ENCODE data around the gene ANKRD63.

- TF ChIP-seq CEBPB (IDR thresholded peaks at IDR 0.05) = no peak
- no peak for TF ChIP-seq EP300 (IDR thresholded peaks at IDR 0.05; ENCODE audit: borderline replicate concordance)
- no peak for TF ChIP-seq MAX (IDR thresholded peaks at IDR 0.05)
- no peak for TF ChIP-seq TCF12 (IDR thresholded peaks at IDR 0.05; ENCODE audit: low read depth)
- TF ChIP-seq REST (IDR thresholded peaks at IDR 0.05; ENCODE audit: low read depth) = no peak
- no peak for TF ChIP-seq YY1 (IDR thresholded peaks at IDR 0.05; ENCODE audit: low read depth)
- no peak for TF ChIP-seq EGR1 (IDR thresholded peaks at IDR 0.05)
- TF ChIP-seq TAF1 (IDR thresholded peaks at IDR 0.05; ENCODE audit: low read depth) = no peak
- TF ChIP-seq CREB1 (IDR thresholded peaks at IDR 0.05; ENCODE audit: low read depth) = no peak
- no peak for TF ChIP-seq FOXM1 (IDR thresholded peaks at IDR 0.05; ENCODE audit: borderline replicate concordance, low read depth)
- no peak for TF ChIP-seq TEAD4 (IDR thresholded peaks at IDR 0.05)
- no peak for TF ChIP-seq RAD21 (IDR thresholded peaks at IDR 0.05; ENCODE audit: low read depth)
Observed at GRCh38 chr15:40278026-40278425, 4.8 kb downstream of the ANKRD63 start.

All from Ishikawa (cell line).